Esophagus squamous epithelium (tissue), 4 donors: ENCODE results near the gene ZNF678.

ENCODE experiments used
- POLR2A ChIP-seq, 4 donors: fragments of 450-650 bp; IDR thresholded peaks; one replicate each; pipeline ENCODE4 v1.6.1; 2017; ENCODE audit warnings: antibody characterized with exemption in 4 of 4, mild to moderate bottlenecking in 4 of 4, moderate library complexity in 3 of 4
- TF ChIP-seq, protein P1 (sequence below), 6 experiments: fragments of 450-650 bp in 4 of 6; fragments of 200-600 bp in 2 of 6; sonication (generic) in 2 of 6; IDR thresholded peaks; one replicate each; pipeline ENCODE4 v1.5.1; 2016 to 2019; ENCODE audit warnings: antibody characterized with exemption in 6 of 6, mild to moderate bottlenecking in 4 of 6, moderate library complexity in 4 of 6

DNA sequence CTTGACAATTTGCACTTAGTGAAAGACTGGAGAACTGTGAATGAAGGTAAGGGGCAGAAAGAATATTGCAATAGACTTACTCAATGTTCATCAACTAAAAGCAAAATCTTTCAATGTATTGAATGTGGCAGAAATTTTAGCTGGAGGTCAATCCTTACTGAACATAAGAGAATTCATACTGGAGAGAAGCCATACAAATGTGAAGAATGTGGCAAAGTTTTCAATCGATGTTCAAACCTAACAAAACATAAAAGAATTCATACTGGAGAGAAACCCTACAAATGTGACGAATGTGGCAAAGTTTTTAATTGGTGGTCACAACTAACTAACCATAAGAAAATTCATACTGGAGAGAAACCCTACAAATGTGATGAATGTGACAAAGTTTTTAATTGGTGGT, 91.1 kb downstream of the ZNF678 start:
- TF ChIP-seq, protein P1, sequence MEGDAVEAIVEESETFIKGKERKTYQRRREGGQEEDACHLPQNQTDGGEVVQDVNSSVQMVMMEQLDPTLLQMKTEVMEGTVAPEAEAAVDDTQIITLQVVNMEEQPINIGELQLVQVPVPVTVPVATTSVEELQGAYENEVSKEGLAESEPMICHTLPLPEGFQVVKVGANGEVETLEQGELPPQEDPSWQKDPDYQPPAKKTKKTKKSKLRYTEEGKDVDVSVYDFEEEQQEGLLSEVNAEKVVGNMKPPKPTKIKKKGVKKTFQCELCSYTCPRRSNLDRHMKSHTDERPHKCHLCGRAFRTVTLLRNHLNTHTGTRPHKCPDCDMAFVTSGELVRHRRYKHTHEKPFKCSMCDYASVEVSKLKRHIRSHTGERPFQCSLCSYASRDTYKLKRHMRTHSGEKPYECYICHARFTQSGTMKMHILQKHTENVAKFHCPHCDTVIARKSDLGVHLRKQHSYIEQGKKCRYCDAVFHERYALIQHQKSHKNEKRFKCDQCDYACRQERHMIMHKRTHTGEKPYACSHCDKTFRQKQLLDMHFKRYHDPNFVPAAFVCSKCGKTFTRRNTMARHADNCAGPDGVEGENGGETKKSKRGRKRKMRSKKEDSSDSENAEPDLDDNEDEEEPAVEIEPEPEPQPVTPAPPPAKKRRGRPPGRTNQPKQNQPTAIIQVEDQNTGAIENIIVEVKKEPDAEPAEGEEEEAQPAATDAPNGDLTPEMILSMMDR (IDR thresholded peaks at IDR 0.05): no peak
- no peak for TF ChIP-seq POLR2A (IDR thresholded peaks at IDR 0.05)
